ENCODE measurements around the gene CASP10.

The CASP10 gene

DNA sequence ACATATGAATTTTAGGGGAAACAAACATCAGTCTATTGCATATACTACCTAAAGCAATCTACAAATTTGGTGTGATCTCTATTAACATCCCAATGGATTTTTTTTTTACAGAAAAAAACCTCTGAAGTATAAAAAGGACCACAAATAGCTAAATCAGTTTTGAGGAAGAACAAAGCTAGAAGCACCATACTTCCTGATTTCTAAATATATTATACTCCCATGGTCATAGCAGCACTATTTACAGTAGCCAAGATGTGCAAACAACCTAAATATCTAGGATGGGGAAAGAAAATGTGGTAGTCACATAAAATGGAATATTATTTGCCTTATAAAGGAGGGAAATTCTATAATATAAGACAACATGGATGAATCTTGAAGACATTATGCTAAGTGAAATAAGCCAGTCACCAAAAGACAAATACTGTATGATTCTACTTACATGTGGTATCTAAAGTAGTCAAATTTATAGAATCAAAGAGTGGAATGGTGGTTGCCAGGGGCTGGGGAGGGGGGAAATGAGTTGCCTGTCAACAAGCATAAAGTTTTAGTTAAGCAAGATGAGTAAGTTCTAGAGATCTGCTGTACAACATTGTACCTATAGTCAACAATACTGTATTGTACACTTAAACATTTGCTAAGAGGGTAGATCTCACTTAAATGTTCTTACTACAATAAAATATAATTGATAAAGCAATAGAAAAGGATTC lies 59.8 kb downstream of the CASP10 start:
- TF ChIP-seq CTCF (IDR thresholded peaks at IDR 0.05; ENCODE audit: unreplicated experiment in 3 of 3) = no peak
- Mint-ChIP-seq H3K4me1 (no peaks in the 10 kb centered on the region), H3K27ac (no peak overlapping the region), H3K36me3 (ENCODE audit: low read depth) (no peaks in the 10 kb centered on the region), H3K27me3 (ENCODE audit: low read depth) (no peaks in the 10 kb centered on the region), H3K9me3 (peaks cover 7% of the 10 kb centered on the region), H3K4me3 (no peak overlapping the region)

- Mint-ChIP-seq H3K27me3 (ENCODE audit: low read depth) (no peaks in the 10 kb centered on the region), H3K9me3 (peaks cover 5% of the 10 kb centered on the region), H3K4me1 (no peaks in the 10 kb centered on the region), H3K27ac (no peak overlapping the region), H3K36me3 (ENCODE audit: low read depth) (no peaks in the 10 kb centered on the region), H3K4me3 (no peak overlapping the region)
- no peak for TF ChIP-seq CTCF (IDR thresholded peaks at IDR 0.05; ENCODE audit: unreplicated experiment in 3 of 3)
Measured at GRCh38 chr2:201244829-201245228, 61.9 kb downstream of the CASP10 start.

DNA sequence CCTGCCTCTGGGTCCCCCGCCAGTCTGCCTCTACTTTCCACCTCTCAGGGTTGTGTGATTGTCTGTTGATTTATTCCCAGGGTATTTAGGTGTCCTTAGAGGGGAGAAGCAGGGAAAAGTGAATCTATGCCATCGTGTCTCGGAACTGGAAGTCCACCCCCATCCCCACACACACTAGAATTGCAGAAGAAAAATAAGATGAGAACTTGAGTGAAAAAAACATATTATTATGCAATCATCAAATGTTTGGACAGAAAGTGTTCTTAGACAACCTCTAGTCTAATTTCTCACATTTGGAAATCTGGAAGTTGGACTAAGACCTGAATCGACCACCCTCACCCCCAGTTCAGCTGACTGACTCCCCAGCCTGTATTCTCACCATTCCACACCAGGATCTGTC lies 63.3 kb downstream of the CASP10 start:
- no peak for TF ChIP-seq CTCF (IDR thresholded peaks at IDR 0.05; ENCODE audit: unreplicated experiment in 3 of 3)
- Mint-ChIP-seq H3K27ac (no peak overlapping the region), H3K27me3 (ENCODE audit: low read depth) (no peaks in the 10 kb centered on the region), H3K4me1 (no peaks in the 10 kb centered on the region), H3K9me3 (no peaks in the 10 kb centered on the region), H3K4me3 (no peak overlapping the region), H3K36me3 (ENCODE audit: low read depth) (no peaks in the 10 kb centered on the region)

DNA sequence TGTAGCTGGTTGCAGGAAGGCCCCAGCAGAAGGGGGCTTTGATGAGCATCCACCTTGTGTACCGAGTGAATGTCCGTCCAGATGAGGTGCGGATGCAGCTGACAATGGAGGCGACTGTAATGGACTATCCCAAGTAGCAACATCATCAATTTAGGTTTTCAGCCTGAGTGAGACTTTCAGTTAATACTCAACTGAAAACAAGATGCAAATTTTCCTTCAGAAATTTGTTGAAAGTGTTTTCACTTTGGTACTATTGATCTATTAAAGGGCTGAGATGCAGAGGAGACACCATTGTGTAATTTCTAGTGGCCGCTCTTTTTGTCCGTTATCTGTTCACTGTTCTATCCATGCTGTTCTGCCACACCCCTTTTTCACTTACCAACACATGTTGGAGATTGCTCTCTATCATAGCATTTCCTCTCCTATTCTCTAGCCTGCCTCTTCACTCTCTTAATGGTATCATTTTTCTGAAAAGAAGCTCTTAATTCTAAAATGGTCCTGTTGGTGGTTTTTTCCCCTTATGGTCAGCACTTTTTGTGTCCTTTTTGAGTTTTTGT lies 65.4 kb downstream of the CASP10 start:
- TF ChIP-seq CTCF (IDR thresholded peaks at IDR 0.05; ENCODE audit: unreplicated experiment in 3 of 3) = no peak
- no peaks in the 10 kb centered on the region for H3K27me3 Mint-ChIP-seq (ENCODE audit: low read depth)
- no peaks in the 10 kb centered on the region for H3K4me1 Mint-ChIP-seq
- no peak overlapping the region for H3K27ac Mint-ChIP-seq
- no peaks in the 10 kb centered on the region for H3K36me3 Mint-ChIP-seq (ENCODE audit: low read depth)
- H3K4me3 Mint-ChIP-seq = no peak overlapping the region
- no peaks in the 10 kb centered on the region for H3K9me3 Mint-ChIP-seq

- Mint-ChIP-seq H3K9me3 (no peaks in the 10 kb centered on the region), H3K4me1 (no peaks in the 10 kb centered on the region), H3K27me3 (ENCODE audit: low read depth) (no peaks in the 10 kb centered on the region), H3K36me3 (ENCODE audit: low read depth) (no peaks in the 10 kb centered on the region), H3K27ac (no peak overlapping the region), H3K4me3 (no peak overlapping the region)
- TF ChIP-seq CTCF (IDR thresholded peaks at IDR 0.05; ENCODE audit: unreplicated experiment in 3 of 3) = no peak
Measured at GRCh38 chr2:201249889-201250288, 66.9 kb downstream of the CASP10 start.

GRCh38 chr2:201250741-201251140 lies 67.8 kb downstream of the CASP10 start:
- no peak overlapping the region for H3K27ac Mint-ChIP-seq
- H3K9me3 Mint-ChIP-seq = no peaks in the 10 kb centered on the region
- H3K36me3 Mint-ChIP-seq (ENCODE audit: low read depth) = no peaks in the 10 kb centered on the region
- H3K27me3 Mint-ChIP-seq (ENCODE audit: low read depth) = no peaks in the 10 kb centered on the region
- H3K4me1 Mint-ChIP-seq = no peaks in the 10 kb centered on the region
- TF ChIP-seq CTCF (IDR thresholded peaks at IDR 0.05; ENCODE audit: unreplicated experiment in 3 of 3) = no peak
- H3K4me3 Mint-ChIP-seq = no peak overlapping the region

Measured in nephron (organoid).